ENCODE results near the gene SCYL3.
"Not testable (repeated sequence)": the region's sequence is repeated elsewhere in the genome, so short reads cannot be mapped to it uniquely, and the experiment has no call there.

Gene SCYL3

GRCh38 chr1:169893645-169894423, at the start of gene SCYL3:
TSS of gene SCYL3 (minus strand) at chr1:169893896. CDS start at chr1:169888840, 5,056 bp downstream.
- DNase-seq (ENCODE audit: low read depth) = peak; percentile 93

- peak; percentile 54 for DNase-seq (ENCODE audit: low read depth)
Observed at GRCh38 chr1:169941982-169942830, 48.5 kb upstream of the SCYL3 start.

- DNase-seq (ENCODE audit: low read depth) = no peak
Observed at GRCh38 chr1:169933984-169934725, 40.5 kb upstream of the SCYL3 start.

- DNase-seq (ENCODE audit: low read depth) = no peak
Observed at GRCh38 chr1:169931795-169932231, 38.1 kb upstream of the SCYL3 start.

GRCh38 chr1:169929210-169929526, 35.5 kb upstream of the SCYL3 start:
- DNase-seq (ENCODE audit: low read depth) = no peak

- DNase-seq (ENCODE audit: low read depth) = peak; percentile 22
Observed at GRCh38 chr1:169928438-169929209, 34.9 kb upstream of the SCYL3 start.

GRCh38 chr1:169925505-169926482, 32.1 kb upstream of the SCYL3 start:
- no peak for DNase-seq (ENCODE audit: low read depth)

GRCh38 chr1:169924829-169925228, 31.1 kb upstream of the SCYL3 start:
- no peak for DNase-seq (ENCODE audit: low read depth)

- DNase-seq (ENCODE audit: low read depth) = no peak
Observed at GRCh38 chr1:169924063-169924462, 30.4 kb upstream of the SCYL3 start.

GRCh38 chr1:169921080-169921479, 27.4 kb upstream of the SCYL3 start:
- DNase-seq (ENCODE audit: low read depth) = no peak

- DNase-seq (ENCODE audit: low read depth) = no peak
Observed at GRCh38 chr1:169918927-169919326, 25.2 kb upstream of the SCYL3 start.

GRCh38 chr1:169918220-169918619, 24.5 kb upstream of the SCYL3 start:
- not testable (repeated sequence) for DNase-seq (ENCODE audit: low read depth)

GRCh38 chr1:169915150-169915549, 21.5 kb upstream of the SCYL3 start:
- no peak for DNase-seq (ENCODE audit: low read depth)

- DNase-seq (ENCODE audit: low read depth) = no peak
Observed at GRCh38 chr1:169914531-169914930, 20.8 kb upstream of the SCYL3 start.

GRCh38 chr1:169909499-169909898, 15.8 kb upstream of the SCYL3 start:
- DNase-seq (ENCODE audit: low read depth) = no peak

GRCh38 chr1:169906938-169907337, 13.2 kb upstream of the SCYL3 start:
- no peak for DNase-seq (ENCODE audit: low read depth)

GRCh38 chr1:169904834-169905233, 11.1 kb upstream of the SCYL3 start:
- no peak for DNase-seq (ENCODE audit: low read depth)

GRCh38 chr1:169902751-169903150, 9.1 kb upstream of the SCYL3 start:
- no peak for DNase-seq (ENCODE audit: low read depth)

GRCh38 chr1:169901115-169901514, 7.4 kb upstream of the SCYL3 start:
- no peak for DNase-seq (ENCODE audit: low read depth)

- no peak for DNase-seq (ENCODE audit: low read depth)
Observed at GRCh38 chr1:169900571-169900970, 6.9 kb upstream of the SCYL3 start.
